ENCODE measurements around the gene ABCA12.
"Not testable (repeated sequence)": the region's sequence is repeated elsewhere in the genome, so short reads cannot be mapped to it uniquely, and the experiment has no call there.

The ABCA12 gene

GRCh38 chr2:215138479-215138878, at the start of gene ABCA12:
TSS of gene ABCA12 (minus strand) at chr2:215138626. CDS start at chr2:215138208, 418 bp downstream.
- DNase-seq (ENCODE audit: low spot score): no peak

GRCh38 chr2:215188078-215188477, 49.7 kb upstream of the ABCA12 start:
- DNase-seq (ENCODE audit: low spot score): no peak

GRCh38 chr2:215186021-215186420, 47.6 kb upstream of the ABCA12 start:
- DNase-seq (ENCODE audit: low spot score): no peak

GRCh38 chr2:215178121-215178520, 39.7 kb upstream of the ABCA12 start:
- no peak for DNase-seq (ENCODE audit: low spot score)

- DNase-seq (ENCODE audit: low spot score): no peak
These were observed 33.4 kb upstream of the ABCA12 start for GRCh38 chr2:215171796-215172195.

GRCh38 chr2:215171151-215171550, 32.7 kb upstream of the ABCA12 start:
- DNase-seq (ENCODE audit: low spot score): no peak

- not testable (repeated sequence) for DNase-seq (ENCODE audit: low spot score)
These were observed 28.1 kb upstream of the ABCA12 start for GRCh38 chr2:215166505-215166904.

- not testable (repeated sequence) for DNase-seq (ENCODE audit: low spot score)
These were observed 24.9 kb upstream of the ABCA12 start for GRCh38 chr2:215163319-215163718.

GRCh38 chr2:215161301-215161829, 22.9 kb upstream of the ABCA12 start:
- DNase-seq (ENCODE audit: low spot score): no peak

- DNase-seq (ENCODE audit: low spot score): no peak
These were observed 21.7 kb upstream of the ABCA12 start for GRCh38 chr2:215160081-215160480.

- no peak for DNase-seq (ENCODE audit: low spot score)
These were observed 18.0 kb upstream of the ABCA12 start for GRCh38 chr2:215156453-215156852.

- DNase-seq (ENCODE audit: low spot score): no peak
These were observed 11.5 kb upstream of the ABCA12 start for GRCh38 chr2:215149894-215150293.

GRCh38 chr2:215149486-215149885, 11.1 kb upstream of the ABCA12 start:
- DNase-seq (ENCODE audit: low spot score): no peak

GRCh38 chr2:215149060-215149459, 10.6 kb upstream of the ABCA12 start:
- no peak for DNase-seq (ENCODE audit: low spot score)

GRCh38 chr2:215145611-215146010, 7.2 kb upstream of the ABCA12 start:
- DNase-seq (ENCODE audit: low spot score): no peak

GRCh38 chr2:215144106-215144875, 5.9 kb upstream of the ABCA12 start:
- DNase-seq (ENCODE audit: low spot score): no peak

- no peak for DNase-seq (ENCODE audit: low spot score)
These were observed 5.0 kb upstream of the ABCA12 start for GRCh38 chr2:215143458-215143857.

GRCh38 chr2:215141706-215142105, 3.3 kb upstream of the ABCA12 start:
- no peak for DNase-seq (ENCODE audit: low spot score)

- no peak for DNase-seq (ENCODE audit: low spot score)
These were observed 1.8 kb upstream of the ABCA12 start for GRCh38 chr2:215140166-215140707.

- DNase-seq (ENCODE audit: low spot score): no peak
These were observed 585 bp downstream of the ABCA12 start for GRCh38 chr2:215137741-215138340.

GRCh38 chr2:215137329-215137686, 1.1 kb downstream of the ABCA12 start:
- DNase-seq (ENCODE audit: low spot score): no peak

- no peak for DNase-seq (ENCODE audit: low spot score)
These were observed 1.6 kb downstream of the ABCA12 start for GRCh38 chr2:215136669-215137328.

- DNase-seq (ENCODE audit: low spot score): no peak
These were observed 18.0 kb downstream of the ABCA12 start for GRCh38 chr2:215120401-215120800.

Data from globus pallidus (tissue), 1 donor.